H9 (cell line): ENCODE measurements around the gene HTR2A. TPM values are rescaled to one million over a fixed set of nuclear protein-coding genes. Genes with fewer than 3 reads are reported as not detected.

Source experiments
- DNase-seq: peaks from one replicate; pipeline ENCODE4 v3.0.0-alpha.2; 2017
- H2AFZ ChIP-seq: one replicate; pipeline ENCODE4 v1.6.1; 2013; ENCODE audit warnings: mild to moderate bottlenecking, low read length, control low read depth, moderate library complexity
- H2AK5ac ChIP-seq: 2 replicates; pipeline ENCODE4 v1.6.1; 2013; ENCODE audit warnings: low read length, control low read depth, mixed read lengths; ENCODE audit not compliant: insufficient read length
- H2BK120ac ChIP-seq: one replicate; pipeline ENCODE4 v1.6.1; 2013; ENCODE audit warnings: low read depth, mild to moderate bottlenecking, low read length, control low read depth, inconsistent platforms; ENCODE audit not compliant: poor library complexity, severe bottlenecking
- H2BK12ac ChIP-seq: 2 replicates; pipeline ENCODE4 v1.6.1; 2013; ENCODE audit warnings: low read length, control low read depth, mixed read lengths, low read depth; ENCODE audit not compliant: insufficient read length
- H2BK15ac ChIP-seq: 2 replicates; pipeline ENCODE4 v1.6.1; 2013; ENCODE audit warnings: low read depth, low read length, control low read depth
- H2BK20ac ChIP-seq: one replicate; pipeline ENCODE4 v1.6.1; 2013; ENCODE audit warnings: low read depth, mild to moderate bottlenecking, low read length, control low read depth, inconsistent platforms; ENCODE audit not compliant: poor library complexity, severe bottlenecking
- H2BK5ac ChIP-seq: 2 replicates; pipeline ENCODE4 v1.6.1; 2013; ENCODE audit warnings: low read length, control low read depth, mixed read lengths; ENCODE audit not compliant: insufficient read length
- H3K14ac ChIP-seq: 2 replicates; pipeline ENCODE4 v1.6.1; 2013; ENCODE audit warnings: low read length, control low read depth; ENCODE audit not compliant: insufficient read depth
- H3K18ac ChIP-seq: 2 replicates; pipeline ENCODE4 v1.6.1; 2013; ENCODE audit warnings: low read depth, mild to moderate bottlenecking, mixed read lengths, low read length, control low read depth; ENCODE audit not compliant: insufficient read length
- H3K23ac ChIP-seq: 2 replicates; pipeline ENCODE4 v1.6.1; 2013; ENCODE audit warnings: low read length, control low read depth, mixed read lengths, low read depth; ENCODE audit not compliant: insufficient read length
- H3K23me2 ChIP-seq: 2 replicates; pipeline ENCODE4 v1.6.1; 2013; ENCODE audit warnings: low read depth, mild to moderate bottlenecking, mixed read lengths, low read length, control low read depth; ENCODE audit not compliant: insufficient read length, poor library complexity, severe bottlenecking
- H3K27ac ChIP-seq: 2 replicates; pipeline ENCODE4 v1.5.1; 2013; ENCODE audit warnings: low read length, control low read depth, mixed read lengths, low read depth; ENCODE audit not compliant: insufficient read length
- H3K27me3 ChIP-seq: 2 replicates; pipeline ENCODE4 v1.6.1; 2013; ENCODE audit warnings: low read length, control low read depth, inconsistent platforms; ENCODE audit not compliant: insufficient read depth
- H3K4ac ChIP-seq: 2 replicates; pipeline ENCODE4 v1.6.1; 2013; ENCODE audit warnings: low read depth, mild to moderate bottlenecking, control low read depth, inconsistent platforms, low read length, moderate library complexity
- H3K4me1 ChIP-seq: 2 replicates; pipeline ENCODE4 v1.6.1; 2013; ENCODE audit warnings: low read length, control low read depth, inconsistent platforms; ENCODE audit not compliant: insufficient read depth
- H3K4me2 ChIP-seq: 2 replicates; pipeline ENCODE4 v1.6.1; 2013; ENCODE audit warnings: low read length, control low read depth, mixed read lengths; ENCODE audit not compliant: insufficient read length, insufficient read depth
- H3K56ac ChIP-seq: 2 replicates; pipeline ENCODE4 v1.6.1; 2013; ENCODE audit warnings: low read depth, mild to moderate bottlenecking, mixed read lengths, low read length, control low read depth; ENCODE audit not compliant: insufficient read length
- H3K79me1 ChIP-seq: 2 replicates; pipeline ENCODE4 v1.6.1; 2013; ENCODE audit warnings: low read depth, mild to moderate bottlenecking, moderate library complexity, low read length, control low read depth, inconsistent platforms; ENCODE audit not compliant: insufficient read depth, poor library complexity, severe bottlenecking
- H3K79me2 ChIP-seq: 2 replicates; pipeline ENCODE4 v1.6.1; 2013; ENCODE audit warnings: low read length, control low read depth, inconsistent platforms; ENCODE audit not compliant: insufficient read depth
- H3K9ac ChIP-seq: 2 replicates; pipeline ENCODE4 v1.6.1; 2013; ENCODE audit warnings: low read length, control low read depth, mixed read lengths; ENCODE audit not compliant: insufficient read length; ENCODE audit errors: extremely low read depth
- H3K9me3 ChIP-seq: one replicate; pipeline ENCODE4 v1.6.1; 2013; ENCODE audit warnings: low read depth, low read length, inconsistent platforms; ENCODE audit not compliant: control insufficient read depth
- H3T11ph ChIP-seq: one replicate; pipeline ENCODE4 v1.6.1; 2013; ENCODE audit warnings: mild to moderate bottlenecking, low read length, control low read depth, inconsistent platforms
- H4K20me1 ChIP-seq: one replicate; pipeline ENCODE4 v1.6.1; 2013; ENCODE audit not compliant: control insufficient read depth, insufficient read length, insufficient read depth
- H4K5ac ChIP-seq: 2 replicates; pipeline ENCODE4 v1.6.1; 2013; ENCODE audit warnings: low read depth, mild to moderate bottlenecking, mixed read lengths, low read length, control low read depth; ENCODE audit not compliant: insufficient read length
- H4K8ac ChIP-seq: replicated peaks from 2 replicates; pipeline ENCODE4 v1.6.1; 2013; ENCODE audit warnings: low read length, control low read depth, mixed read lengths, low read depth; ENCODE audit not compliant: insufficient read length
- H4K91ac ChIP-seq: 2 replicates; pipeline ENCODE4 v1.6.1; 2013; ENCODE audit warnings: low read depth, mild to moderate bottlenecking, moderate library complexity, mixed read lengths, low read length, control low read depth; ENCODE audit not compliant: insufficient read length
- H3K27ac Mint-ChIP-seq, 3 experiments: 2 replicates in 2 of 3; 3 replicates in 1 of 3; pipeline ENCODE4 v1.8.0; 2020 to 2021; ENCODE audit warnings: mixed read lengths in 3 of 3, mild to moderate bottlenecking in 1 of 3, moderate library complexity in 1 of 3
- H3K27me3 Mint-ChIP-seq: 2 replicates; pipeline ENCODE4 v1.8.0; 2021; ENCODE audit warnings: low read depth, mild to moderate bottlenecking, moderate library complexity, mixed read lengths
- H3K36me3 Mint-ChIP-seq, 3 experiments: 2 replicates in 2 of 3; 3 replicates in 1 of 3; pipeline ENCODE4 v1.8.0; 2020 to 2021; ENCODE audit warnings: low read depth in 3 of 3, mixed read lengths in 3 of 3; ENCODE audit not compliant: insufficient read depth in 1 of 3
- H3K4me1 Mint-ChIP-seq, 2 experiments: 2 replicates each; pipeline ENCODE4 v1.8.0; 2020; ENCODE audit warnings: mixed read lengths in 2 of 2
- H3K4me3 Mint-ChIP-seq, 2 experiments: 2 replicates in 1 of 2; 3 replicates in 1 of 2; pipeline ENCODE4 v1.8.0; 2020 to 2021; ENCODE audit warnings: mild to moderate bottlenecking in 2 of 2, mixed read lengths in 2 of 2, moderate library complexity in 1 of 2
- H3K9me3 Mint-ChIP-seq, 2 experiments: 2 replicates in 1 of 2; 3 replicates in 1 of 2; pipeline ENCODE4 v1.8.0; 2020; ENCODE audit warnings: mild to moderate bottlenecking in 2 of 2, mixed read lengths in 2 of 2, moderate library complexity in 1 of 2
- WGBS: extraction: QIAGEN DNeasy Blood & Tissue Kit; methylation state at CpG from one replicate; pipeline ENCODE4 v1.1.7; 2013; ENCODE audit warnings: missing lambda C conversion rate, low lambda C conversion rate, mixed read lengths; ENCODE audit not compliant: insufficient read length; ENCODE audit errors: extremely low coverage; 5-methylcytosine and 5-hydroxymethylcytosine counted together
- total RNA-seq: library from RNA; stranded (reverse); gene quantifications from 2 replicates; pipeline ENCODE4 v1.2.1, GENCODE V29; 2021
- TF ChIP-seq, protein P1 (sequence below): fragments of 200-600 bp; sonication (generic); conservative IDR thresholded peaks from 3 replicates; pipeline ENCODE4 v1.8.0; 2021; ENCODE audit warnings: antibody characterized with exemption, mild to moderate bottlenecking

HTR2A gene
- total RNA-seq, 1 experiment from 2014 or later, result not detected

GRCh38 chr13:46855664-46856063 is 41.2 kb downstream of the HTR2A start:
- WGBS, result no CpG with 5 or more reads among the region's 3 CpGs
- Mint-ChIP-seq H3K4me3 (no peak overlapping the region), H3K9me3 (no peaks in the 10 kb centered on the region), H3K36me3 (no peaks in the 10 kb centered on the region), H3K27me3 (no peaks in the 10 kb centered on the region), H3K27ac (no peak overlapping the region), H3K4me1 (peaks cover 0 to 4% of the 10 kb centered on the region in 2 experiments; a peak in 1 of 4 replicates)
- H2BK12ac ChIP-seq, result no peak overlapping the region
- no peaks in the 10 kb centered on the region for H3K23me2 ChIP-seq
- no peaks in the 10 kb centered on the region for H3K79me2 ChIP-seq
- H3K14ac ChIP-seq, result no peak overlapping the region
- H3K9me3 ChIP-seq, result no peaks in the 10 kb centered on the region
- no peak overlapping the region for H3T11ph ChIP-seq
- H4K8ac ChIP-seq, result no peak overlapping the region
- no peaks in the 10 kb centered on the region for H3K27me3 ChIP-seq
- no peak overlapping the region for H4K5ac ChIP-seq
- H4K91ac ChIP-seq, result no peak overlapping the region
- no peak overlapping the region for H3K4me2 ChIP-seq
- H2AFZ ChIP-seq, result no peak overlapping the region
- H3K27ac ChIP-seq, result no peak overlapping the region
- no peak for DNase-seq
- no peak overlapping the region for H2BK15ac ChIP-seq
- no peak overlapping the region for H3K4ac ChIP-seq
- H3K18ac ChIP-seq, result no peak overlapping the region
- H2AK5ac ChIP-seq, result no peak overlapping the region
- H3K79me1 ChIP-seq, result no peaks in the 10 kb centered on the region
- no peak overlapping the region for H3K56ac ChIP-seq
- H2BK20ac ChIP-seq, result no peak overlapping the region
- no peaks in the 10 kb centered on the region for H4K20me1 ChIP-seq
- TF ChIP-seq, protein P1, sequence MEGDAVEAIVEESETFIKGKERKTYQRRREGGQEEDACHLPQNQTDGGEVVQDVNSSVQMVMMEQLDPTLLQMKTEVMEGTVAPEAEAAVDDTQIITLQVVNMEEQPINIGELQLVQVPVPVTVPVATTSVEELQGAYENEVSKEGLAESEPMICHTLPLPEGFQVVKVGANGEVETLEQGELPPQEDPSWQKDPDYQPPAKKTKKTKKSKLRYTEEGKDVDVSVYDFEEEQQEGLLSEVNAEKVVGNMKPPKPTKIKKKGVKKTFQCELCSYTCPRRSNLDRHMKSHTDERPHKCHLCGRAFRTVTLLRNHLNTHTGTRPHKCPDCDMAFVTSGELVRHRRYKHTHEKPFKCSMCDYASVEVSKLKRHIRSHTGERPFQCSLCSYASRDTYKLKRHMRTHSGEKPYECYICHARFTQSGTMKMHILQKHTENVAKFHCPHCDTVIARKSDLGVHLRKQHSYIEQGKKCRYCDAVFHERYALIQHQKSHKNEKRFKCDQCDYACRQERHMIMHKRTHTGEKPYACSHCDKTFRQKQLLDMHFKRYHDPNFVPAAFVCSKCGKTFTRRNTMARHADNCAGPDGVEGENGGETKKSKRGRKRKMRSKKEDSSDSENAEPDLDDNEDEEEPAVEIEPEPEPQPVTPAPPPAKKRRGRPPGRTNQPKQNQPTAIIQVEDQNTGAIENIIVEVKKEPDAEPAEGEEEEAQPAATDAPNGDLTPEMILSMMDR, result no peak
- H2BK120ac ChIP-seq, result no peak overlapping the region
- no peak overlapping the region for H2BK5ac ChIP-seq
- H3K4me1 ChIP-seq, result no peaks in the 10 kb centered on the region
- no peak overlapping the region for H3K9ac ChIP-seq
- no peak overlapping the region for H3K23ac ChIP-seq
